HTR-8/SVneo (cell line): ENCODE data around the gene ITGA3.

ENCODE experiments used
- DNase-seq: peaks from one replicate; pipeline ENCODE4 v3.0.0; 2011; ENCODE audit warnings: low spot score, mixed read lengths; ENCODE audit not compliant: insufficient read length
- FAIRE-seq: peaks from 2 replicates; lab custom pipeline; 2011; peaks lifted over from hg19 to GRCh38; lab: Jason Lieb, UNC

The ITGA3 gene

GRCh38 chr17:50055426-50056216 lies at the start of gene ITGA3:
ITGA3 (plus strand) TSS chr17:50056110; CDS start chr17:50056440, 330 bp downstream.
- FAIRE-seq: peak; percentile 96

GRCh38 chr17:50009282-50009681 lies 46.6 kb upstream of the ITGA3 start:
- FAIRE-seq: no peak
- DNase-seq: no peak

More at GRCh38 chr17:50055426-50056216, at the start of gene ITGA3:
- peak; percentile 89 for DNase-seq

GRCh38 chr17:50013079-50013478 lies 42.8 kb upstream of the ITGA3 start:
- FAIRE-seq (no peak), DNase-seq (no peak)

GRCh38 chr17:50014471-50015088 lies 41.3 kb upstream of the ITGA3 start:
- FAIRE-seq: no peak
- no peak for DNase-seq

- FAIRE-seq (no peak), DNase-seq (no peak)
These were observed 40.8 kb upstream of the ITGA3 start for GRCh38 chr17:50015146-50015545.

- FAIRE-seq: no peak
- DNase-seq: no peak
These were observed 37.0 kb upstream of the ITGA3 start for GRCh38 chr17:50018909-50019308.

GRCh38 chr17:50020841-50021599 lies 34.9 kb upstream of the ITGA3 start:
- peak; percentile 44 for FAIRE-seq
- no peak for DNase-seq

GRCh38 chr17:50021681-50022370 lies 34.1 kb upstream of the ITGA3 start:
- DNase-seq: no peak
- no peak for FAIRE-seq

GRCh38 chr17:50022463-50023130 lies 33.3 kb upstream of the ITGA3 start:
- FAIRE-seq (peak; percentile 36), DNase-seq (no peak)

GRCh38 chr17:50023520-50023919 lies 32.4 kb upstream of the ITGA3 start:
- FAIRE-seq: peak; percentile 99

GRCh38 chr17:50024808-50025207 lies 31.1 kb upstream of the ITGA3 start:
- DNase-seq (no peak), FAIRE-seq (no peak)

More at GRCh38 chr17:50023520-50023919, 32.4 kb upstream of the ITGA3 start:
- DNase-seq: no peak

GRCh38 chr17:50026046-50026675 lies 29.7 kb upstream of the ITGA3 start:
- DNase-seq (no peak), FAIRE-seq (no peak)

GRCh38 chr17:50026837-50027171 lies 29.1 kb upstream of the ITGA3 start:
- peak; percentile 92 for DNase-seq
- FAIRE-seq: peak; percentile 100

- FAIRE-seq (no peak), DNase-seq (peak; percentile 97)
These were observed 28.6 kb upstream of the ITGA3 start for GRCh38 chr17:50027172-50027880.

GRCh38 chr17:50027881-50028735 lies 27.8 kb upstream of the ITGA3 start:
- peak; percentile 99 for FAIRE-seq
- DNase-seq: peak; percentile 94

- no peak for FAIRE-seq
- DNase-seq: no peak
These were observed 27.2 kb upstream of the ITGA3 start for GRCh38 chr17:50028736-50029120.

GRCh38 chr17:50029185-50029584 lies 26.7 kb upstream of the ITGA3 start:
- FAIRE-seq (peak; percentile 46), DNase-seq (no peak)

GRCh38 chr17:50033316-50033715 lies 22.6 kb upstream of the ITGA3 start:
- FAIRE-seq (peak; percentile 52), DNase-seq (no peak)
